Gastrocnemius medialis (tissue), 4 donors: ENCODE data around the gene TMEM267. TPM values are rescaled to one million over a fixed set of nuclear protein-coding genes. Genes with fewer than 3 reads are reported as not detected.

ENCODE experiments used
- ATAC-seq, 2 donors: fragments of 150-250 bp; one replicate each; pipeline ENCODE4 v1.9.1; 2016
- DNase-seq, 2 donors: peaks; one replicate each; pipeline ENCODE4 v3.0.0-alpha.2; 2019
- H3K27ac ChIP-seq, 4 donors: fragments of 200-600 bp; sonication (generic); 1 replicate in 1 of 4; 2 replicates in 3 of 4; pipeline ENCODE4 v1.5.1; 2016 to 2018; ENCODE audit warnings: mild to moderate bottlenecking in 2 of 4, moderate library complexity in 1 of 4
- H3K27me3 ChIP-seq, 3 donors: fragments of 200-600 bp; sonication (generic) in 2 of 3; 1 replicate in 1 of 3; 2 replicates in 2 of 3; pipeline versions ENCODE4 v1.5.1 to v1.6.0; 2016 to 2019; ENCODE audit warnings: mild to moderate bottlenecking in 1 of 3, moderate library complexity in 1 of 3
- H3K36me3 ChIP-seq, 2 donors: fragments of 200-600 bp; sonication (generic) in 1 of 2; one replicate each; pipeline ENCODE4 v1.5.1; 2017 to 2018
- H3K4me1 ChIP-seq, 2 donors: fragments of 200-600 bp; sonication (generic) in 1 of 2; one replicate each; pipeline ENCODE4 v1.5.1; 2016 to 2017; ENCODE audit warnings: mild to moderate bottlenecking in 2 of 2
- H3K4me3 ChIP-seq, 4 donors: fragments of 200-600 bp; sonication (generic) in 3 of 4; 1 replicate in 1 of 4; 2 replicates in 3 of 4; pipeline ENCODE4 v1.5.1; 2016 to 2019; ENCODE audit warnings: mild to moderate bottlenecking in 2 of 4
- H3K9me3 ChIP-seq, 3 donors: fragments of 200-600 bp; sonication (generic) in 2 of 3; 1 replicate in 1 of 3; 2 replicates in 2 of 3; pipeline ENCODE4 v1.5.1; 2016 to 2019
- POLR2A ChIP-seq, 2 donors: fragments of 450-650 bp; IDR thresholded peaks; one replicate each; pipeline ENCODE4 v1.6.1; 2017; ENCODE audit warnings: antibody characterized with exemption in 2 of 2, mild to moderate bottlenecking in 2 of 2, moderate library complexity in 2 of 2
- in situ Hi-C, 4 donors: fragments of 200-750 bp; cut with MboI; loops; one replicate each; pipeline versions ENCODE4 v1.15.0 to v1.8.0; 2017; ENCODE audit warnings: low sequenced_read_pairs in 4 of 4
- intact Hi-C: fragments of 100-400 bp; cut with DNase I; formaldehyde crosslinking; loops from one replicate; pipeline ENCODE4 v1.15.1; 2023; ENCODE audit warnings: low total_unique reads
- total RNA-seq, 4 donors: library from RNA; depleted of rRNA; stranded (reverse); fragments of >200 nt; gene quantifications; one replicate each; pipeline versions ENCODE4 v1.1.0 to v1.2.3, GENCODE V29; 2016
- TF ChIP-seq, protein P1 (sequence below), 5 experiments: fragments of 450-650 bp in 3 of 5; fragments of 200-600 bp in 2 of 5; sonication (generic) in 2 of 5; IDR thresholded peaks in 4 of 5; conservative IDR thresholded peaks in 1 of 5; 1 replicate in 4 of 5; 2 replicates in 1 of 5; pipeline ENCODE4 v1.5.1; 2016 to 2019; ENCODE audit warnings: antibody characterized with exemption in 5 of 5, mild to moderate bottlenecking in 3 of 5, moderate library complexity in 3 of 5

TMEM267 gene
- total RNA-seq, 4 donors from 2014 or later = 3.8 to 7.3 (median 4.7) TPM

DNA sequence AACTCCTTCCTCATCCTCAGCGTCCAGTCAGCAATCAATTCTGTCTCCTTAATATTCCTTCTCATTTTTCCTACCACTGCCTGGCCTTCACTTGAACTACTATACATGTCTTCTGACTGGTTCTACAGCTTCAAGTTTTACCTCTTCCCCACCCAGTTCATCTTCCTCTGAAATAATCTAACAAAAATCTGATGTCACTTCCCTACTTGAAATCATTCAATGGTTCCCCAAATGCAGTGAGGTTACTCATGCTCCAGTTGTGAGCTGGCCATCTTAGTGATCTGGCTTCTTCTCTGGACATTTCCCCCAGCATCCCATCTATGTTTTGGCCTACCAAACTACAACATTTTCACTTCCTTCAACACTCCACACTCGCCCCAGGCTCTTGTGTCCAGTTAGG lies 14.9 kb upstream of the TMEM267 start:
- no peak for TF ChIP-seq POLR2A (IDR thresholded peaks at IDR 0.05)
- TF ChIP-seq, protein P1, sequence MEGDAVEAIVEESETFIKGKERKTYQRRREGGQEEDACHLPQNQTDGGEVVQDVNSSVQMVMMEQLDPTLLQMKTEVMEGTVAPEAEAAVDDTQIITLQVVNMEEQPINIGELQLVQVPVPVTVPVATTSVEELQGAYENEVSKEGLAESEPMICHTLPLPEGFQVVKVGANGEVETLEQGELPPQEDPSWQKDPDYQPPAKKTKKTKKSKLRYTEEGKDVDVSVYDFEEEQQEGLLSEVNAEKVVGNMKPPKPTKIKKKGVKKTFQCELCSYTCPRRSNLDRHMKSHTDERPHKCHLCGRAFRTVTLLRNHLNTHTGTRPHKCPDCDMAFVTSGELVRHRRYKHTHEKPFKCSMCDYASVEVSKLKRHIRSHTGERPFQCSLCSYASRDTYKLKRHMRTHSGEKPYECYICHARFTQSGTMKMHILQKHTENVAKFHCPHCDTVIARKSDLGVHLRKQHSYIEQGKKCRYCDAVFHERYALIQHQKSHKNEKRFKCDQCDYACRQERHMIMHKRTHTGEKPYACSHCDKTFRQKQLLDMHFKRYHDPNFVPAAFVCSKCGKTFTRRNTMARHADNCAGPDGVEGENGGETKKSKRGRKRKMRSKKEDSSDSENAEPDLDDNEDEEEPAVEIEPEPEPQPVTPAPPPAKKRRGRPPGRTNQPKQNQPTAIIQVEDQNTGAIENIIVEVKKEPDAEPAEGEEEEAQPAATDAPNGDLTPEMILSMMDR (IDR thresholded peaks at IDR 0.05 in 4 of 5, conservative IDR thresholded peaks at IDR 0.05 in 1 of 5) = no peak
- in situ Hi-C loops = loop anchor here in 2 of 4 donors (25.0 kb wide), 2 partner anchors 186 to 1314 kb away; partner anchors contain the start of genes HMGCS1 (in 1 of the 2) and MRPS30 (in 1 of the 2)

DNA sequence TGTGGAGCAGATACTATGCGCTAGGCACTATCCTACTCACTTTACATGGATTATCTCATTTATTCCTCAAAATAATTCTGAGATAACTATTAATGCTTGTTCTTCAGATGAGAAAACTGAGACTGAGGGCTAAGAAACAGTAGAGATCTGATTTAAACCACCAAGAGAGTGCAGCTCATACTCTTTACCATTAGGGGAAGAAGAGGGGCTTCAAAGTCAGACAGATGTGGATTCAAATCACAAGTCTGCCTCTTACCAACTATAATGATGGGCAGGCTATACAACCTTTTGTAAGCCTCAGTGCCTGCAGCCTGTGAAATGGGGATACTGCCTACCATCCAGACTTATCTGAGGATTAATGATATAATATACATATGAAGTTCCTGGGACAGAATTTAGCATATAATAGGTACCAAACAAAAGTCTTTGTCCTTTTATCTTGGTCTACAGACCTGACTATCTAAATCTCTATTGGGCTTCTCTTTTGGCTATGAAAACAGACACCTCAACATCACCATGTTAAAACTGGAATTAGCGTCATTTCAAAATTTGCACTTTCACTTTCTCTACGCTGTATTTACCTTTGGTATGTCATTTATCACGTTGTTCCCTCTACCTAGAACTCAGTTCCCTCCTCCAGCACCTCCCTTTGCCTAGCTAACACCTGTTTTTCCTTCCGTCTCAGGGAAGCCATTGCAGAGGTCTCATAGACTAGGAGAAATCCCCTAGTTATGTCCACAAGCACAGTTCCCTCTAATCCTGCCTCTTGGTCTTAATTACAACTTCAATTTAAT lies 13.8 kb upstream of the TMEM267 start:
- TF ChIP-seq, protein P1 (IDR thresholded peaks at IDR 0.05 in 4 of 5, conservative IDR thresholded peaks at IDR 0.05 in 1 of 5) = no peak
- TF ChIP-seq POLR2A (IDR thresholded peaks at IDR 0.05) = no peak
- Histone ChIP-seq H3K36me3 (no peaks in the 10 kb centered on the region), H3K27me3 (no peaks in the 10 kb centered on the region), H3K27ac (no peak overlapping the region), H3K9me3 (no peaks in the 10 kb centered on the region), H3K4me3 (no peak overlapping the region), H3K4me1 (no peaks in the 10 kb centered on the region)
- ATAC-seq (no peak), DNase-seq (no peak)
- in situ Hi-C loops = loop anchor here in 2 of 4 donors (25.0 kb wide), 2 partner anchors 185 to 1315 kb away; partner anchors contain the start of genes HMGCS1 (in 1 of the 2) and MRPS30 (in 1 of the 2)
- intact Hi-C loops = no loop called here

More for the DNA sequence above, 14.9 kb upstream of the TMEM267 start:
- ATAC-seq = no peak
- Histone ChIP-seq H3K36me3 (peaks cover 0 to 8% of the 10 kb centered on the region in 2 donors), H3K4me3 (no peak overlapping the region), H3K9me3 (no peaks in the 10 kb centered on the region), H3K27me3 (no peaks in the 10 kb centered on the region), H3K27ac (no peak overlapping the region), H3K4me1 (no peaks in the 10 kb centered on the region)
- no peak for DNase-seq
- intact Hi-C loops = no loop called here

DNA sequence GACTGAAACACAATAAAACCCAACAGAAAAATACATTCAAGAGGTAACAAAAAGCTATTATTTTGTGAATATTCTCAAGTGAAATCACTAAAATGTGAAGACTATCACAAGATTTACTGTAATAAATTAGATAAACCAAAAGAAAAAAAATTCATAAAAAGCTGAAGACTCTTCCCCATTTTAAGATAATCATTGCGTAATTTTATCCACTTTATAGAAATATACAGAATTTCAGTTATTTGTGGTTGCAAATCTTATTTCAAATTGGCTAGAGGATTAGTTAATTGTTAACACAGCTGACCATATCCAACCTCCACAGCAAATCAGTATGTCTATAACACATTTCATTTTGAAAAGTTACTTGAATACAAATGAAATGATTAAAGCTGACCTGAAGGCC lies 7.7 kb upstream of the TMEM267 start:
- intact Hi-C loops = no loop called here

DNA sequence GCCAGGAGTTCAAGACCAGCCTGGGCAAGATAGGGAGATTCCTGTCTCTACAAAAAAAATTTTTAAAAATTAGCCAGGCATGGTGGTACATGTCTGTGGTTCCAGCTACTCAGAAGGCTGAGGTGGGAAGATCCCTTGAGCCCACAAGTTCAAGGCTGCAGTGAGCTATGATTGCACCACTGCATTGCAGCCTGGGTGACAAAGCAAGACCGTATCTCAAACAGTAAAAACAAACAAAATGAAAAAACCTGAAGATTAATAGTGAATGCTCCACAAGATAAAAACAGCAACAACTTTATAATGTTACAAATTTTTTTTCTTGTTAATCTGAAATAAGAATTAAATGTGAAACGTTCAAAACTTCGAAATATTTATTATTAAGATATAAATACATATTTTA lies 2.7 kb upstream of the TMEM267 start:
- no peak overlapping the region for H3K27ac ChIP-seq
- intact Hi-C loops = loop anchor here (10.0 kb wide), 1 partner anchor 1582 kb away; the partner anchor contains the start of gene RIMOC1
- ATAC-seq (no peak), DNase-seq (no peak)
- H3K27me3 ChIP-seq = no peaks in the 10 kb centered on the region
- TF ChIP-seq, protein P1 (IDR thresholded peaks at IDR 0.05 in 4 of 5, conservative IDR thresholded peaks at IDR 0.05 in 1 of 5) = no peak
- TF ChIP-seq POLR2A (IDR thresholded peaks at IDR 0.05) = no peak
- H3K4me1 ChIP-seq = peaks cover 17% of the 10 kb centered on the region in 2 donors
- no peaks in the 10 kb centered on the region for H3K36me3 ChIP-seq
- no peaks in the 10 kb centered on the region for H3K9me3 ChIP-seq
- in situ Hi-C loops = loop anchor here in 2 of 4 donors (10.0 to 25.0 kb wide), 3 partner anchors 174 to 1326 kb away; partner anchors contain the start of genes HMGCS1 (in 1 of the 2) and MRPS30 (in 1 of the 2)
- H3K4me3 ChIP-seq = no peak overlapping the region

More for the DNA sequence above, 7.7 kb upstream of the TMEM267 start:
- H3K27ac ChIP-seq = no peak overlapping the region
- DNase-seq = no peak
- no peak for ATAC-seq
- no peaks in the 10 kb centered on the region for H3K27me3 ChIP-seq
- no peak for TF ChIP-seq POLR2A (IDR thresholded peaks at IDR 0.05)
- TF ChIP-seq, protein P1 (IDR thresholded peaks at IDR 0.05 in 4 of 5, conservative IDR thresholded peaks at IDR 0.05 in 1 of 5) = no peak
- no peaks in the 10 kb centered on the region for H3K36me3 ChIP-seq
- in situ Hi-C loops = loop anchor here in 2 of 4 donors (25.0 kb wide), 2 partner anchors 179 to 1321 kb away; partner anchors contain the start of genes HMGCS1 (in 1 of the 2) and MRPS30 (in 1 of the 2)
- H3K4me3 ChIP-seq = no peak overlapping the region
- no peaks in the 10 kb centered on the region for H3K9me3 ChIP-seq
- H3K4me1 ChIP-seq = no peaks in the 10 kb centered on the region
